Measurements from ENCODE around the gene CBFA2T3. TPM values are rescaled to one million over a fixed set of nuclear protein-coding genes. Genes with fewer than 3 reads are reported as not detected.

CBFA2T3 gene
- polyA plus RNA-seq, 1 experiment, result not detected

- POLR2A ChIA-PET, result no interaction called here
- peak overlapping the region; percentile 96 for H3K4me3 ChIP-seq (ENCODE audit: low read depth, low read length)
- H3K27me3 ChIP-seq (ENCODE audit: control insufficient read depth, insufficient read depth, low read length), result no peaks in the 10 kb centered on the region
- TF ChIP-seq CTCF (IDR thresholded peaks at IDR 0.05; ENCODE audit: insufficient read depth, low read depth, low read length), result no peak
- DNase-seq (ENCODE audit: low read depth), result no peak
- CTCF ChIA-PET, result no interaction called here
- H3K36me3 ChIP-seq (ENCODE audit: control insufficient read depth, insufficient read depth, low read length), result peaks cover 8% of the 10 kb centered on the region
These were observed 121.3 kb downstream of the CBFA2T3 start for GRCh38 chr16:88855736-88856121.

DNA sequence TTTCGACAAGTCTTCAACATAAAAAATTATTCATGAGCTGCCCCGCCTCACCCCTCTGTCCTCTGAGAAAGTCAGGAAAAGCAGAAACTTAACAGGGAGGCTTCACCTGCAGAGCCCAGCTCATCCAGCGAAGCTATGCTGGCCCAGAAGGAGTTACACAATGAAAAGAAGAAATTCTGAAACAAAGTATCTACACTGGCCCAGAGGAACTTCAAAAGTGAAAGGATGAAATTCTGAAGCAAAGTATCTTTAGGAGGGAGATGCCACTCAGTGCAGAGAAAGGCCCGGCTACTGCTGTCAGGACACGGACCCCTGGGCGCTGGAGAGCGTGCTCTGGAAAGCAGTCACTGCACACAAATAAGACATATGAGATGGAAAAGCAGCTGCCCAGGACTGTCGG is 121.8 kb downstream of the CBFA2T3 start:
- POLR2A ChIA-PET, result no interaction called here
- Histone ChIP-seq H3K27me3 (ENCODE audit: control insufficient read depth, insufficient read depth, low read length) (no peaks in the 10 kb centered on the region), H3K36me3 (ENCODE audit: control insufficient read depth, insufficient read depth, low read length) (peaks cover 6% of the 10 kb centered on the region; the same call in 1 of the 2 replicates), H3K4me3 (ENCODE audit: low read depth, low read length) (no peak overlapping the region)
- no peak for TF ChIP-seq CTCF (IDR thresholded peaks at IDR 0.05; ENCODE audit: insufficient read depth, low read depth, low read length)
- no peak for DNase-seq (ENCODE audit: low read depth)
- CTCF ChIA-PET, result no interaction called here

GRCh38 chr16:88854306-88855111 is 122.5 kb downstream of the CBFA2T3 start:
- DNase-seq (ENCODE audit: low read depth), result no peak
- CTCF ChIA-PET, result interaction anchor here (1.4 kb wide), 1 partner anchor 312 kb away, joined by 4 read pairs; no protein-coding TSS in a partner anchor
- no peak for TF ChIP-seq CTCF (IDR thresholded peaks at IDR 0.05; ENCODE audit: insufficient read depth, low read depth, low read length)
- H3K27me3 ChIP-seq (ENCODE audit: control insufficient read depth, insufficient read depth, low read length), result no peaks in the 10 kb centered on the region
- POLR2A ChIA-PET, result no interaction called here
- peaks cover 5% of the 10 kb centered on the region for H3K36me3 ChIP-seq (ENCODE audit: control insufficient read depth, insufficient read depth, low read length)
- no peak overlapping the region for H3K4me3 ChIP-seq (ENCODE audit: low read depth, low read length)

DNA sequence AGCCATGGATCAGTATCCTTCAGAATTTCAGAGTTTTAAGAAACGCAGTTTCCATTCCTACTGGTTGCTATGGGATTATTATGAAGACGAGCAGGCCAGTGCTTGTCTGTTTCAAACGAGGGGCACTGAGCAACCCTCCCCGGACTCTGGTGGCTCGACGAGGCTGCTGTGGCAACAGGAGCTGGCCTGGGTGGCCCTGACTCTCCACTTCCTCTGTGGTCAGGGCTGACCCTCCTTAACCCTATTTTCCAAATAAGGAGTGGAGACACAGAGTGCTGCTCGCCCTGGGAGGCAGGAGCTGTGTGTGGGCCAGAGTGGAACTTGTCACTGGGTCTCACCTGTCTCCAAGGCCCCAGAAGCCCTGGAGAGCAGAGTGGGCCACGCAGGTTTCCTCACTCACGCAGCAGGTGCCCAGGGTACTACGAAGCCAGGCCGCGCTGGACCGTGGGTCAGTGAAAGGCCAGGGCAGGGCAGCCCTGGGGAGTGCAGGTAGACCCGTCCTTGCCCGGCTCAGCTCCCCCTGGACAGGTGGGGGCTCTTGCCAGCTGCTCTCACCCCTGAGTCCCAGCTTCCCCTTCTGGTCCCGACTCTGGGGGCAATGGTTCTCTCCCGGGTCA is 123.6 kb downstream of the CBFA2T3 start:
- TF ChIP-seq CTCF (IDR thresholded peaks at IDR 0.05; ENCODE audit: insufficient read depth, low read depth, low read length), result no peak
- no peak overlapping the region for H3K4me3 ChIP-seq (ENCODE audit: low read depth, low read length)

GRCh38 chr16:88851616-88852015 is 125.4 kb downstream of the CBFA2T3 start:
- Histone ChIP-seq H3K36me3 (ENCODE audit: control insufficient read depth, insufficient read depth, low read length) (peaks cover 7% of the 10 kb centered on the region), H3K4me3 (ENCODE audit: low read depth, low read length) (no peak overlapping the region), H3K27me3 (ENCODE audit: control insufficient read depth, insufficient read depth, low read length) (no peaks in the 10 kb centered on the region)
- CTCF ChIA-PET, result interaction anchor here (0.7 to 1.2 kb wide), 4 partner anchors 8 to 136 kb away, joined by 3 to 4 read pairs (median 3); no protein-coding TSS in a partner anchor
- no peak for DNase-seq (ENCODE audit: low read depth)
- no peak for TF ChIP-seq CTCF (IDR thresholded peaks at IDR 0.05; ENCODE audit: insufficient read depth, low read depth, low read length)
- POLR2A ChIA-PET, result interaction anchor here (0.6 kb wide), 1 partner anchor 635 kb away, joined by 6 read pairs; no protein-coding TSS in a partner anchor

More for the DNA sequence above, 123.6 kb downstream of the CBFA2T3 start:
- POLR2A ChIA-PET, result interaction anchor here (0.6 kb wide), 1 partner anchor 1062 kb away, joined by 3 read pairs; no protein-coding TSS in a partner anchor
- DNase-seq (ENCODE audit: low read depth), result no peak
- CTCF ChIA-PET, result interaction anchor here (1.4 kb wide), 1 partner anchor 313 kb away, joined by 4 read pairs; no protein-coding TSS in a partner anchor
- Histone ChIP-seq H3K36me3 (ENCODE audit: control insufficient read depth, insufficient read depth, low read length) (peaks cover 5% of the 10 kb centered on the region), H3K27me3 (ENCODE audit: control insufficient read depth, insufficient read depth, low read length) (no peaks in the 10 kb centered on the region)

Data from BJ (cell line).